ENCODE data around the gene PLCG2.
"Not testable (repeated sequence)": the region's sequence is repeated elsewhere in the genome, so short reads cannot be mapped to it uniquely, and the experiment has no call there.

PLCG2 gene

DNA sequence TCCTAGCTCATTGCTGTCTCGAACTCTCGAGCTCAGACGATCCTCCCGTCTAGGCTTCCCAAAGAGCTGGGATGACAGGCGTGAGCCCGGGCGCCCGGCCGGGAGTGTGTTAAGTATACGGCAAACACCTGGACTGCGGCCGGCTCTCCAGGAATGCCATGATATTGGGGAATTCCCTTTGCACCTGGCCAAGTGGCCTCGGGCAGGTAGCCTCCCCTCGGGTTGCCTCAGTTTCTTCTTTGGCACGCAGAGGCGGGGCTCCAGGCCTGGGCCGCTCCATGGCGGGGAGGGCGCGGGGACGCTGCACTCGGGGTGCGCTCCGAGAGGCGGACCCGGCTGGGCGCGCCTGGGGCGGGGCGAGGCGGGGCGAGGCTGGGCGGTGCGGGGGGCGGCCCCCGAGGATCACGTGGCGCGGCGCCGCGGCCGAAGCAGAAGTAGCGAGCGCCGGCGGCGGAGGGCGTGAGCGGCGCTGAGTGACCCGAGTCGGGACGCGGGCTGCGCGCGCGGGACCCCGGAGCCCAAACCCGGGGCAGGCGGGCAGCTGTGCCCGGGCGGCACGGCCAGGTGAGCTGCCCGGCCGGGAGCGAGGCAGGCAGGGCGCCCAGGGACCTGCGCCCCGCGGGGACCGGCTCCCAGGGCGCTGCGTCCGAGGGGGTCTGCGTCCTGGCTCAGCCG lies at the start of gene PLCG2:
Gene PLCG2, plus strand, starts transcription at position 431 of the 675 bp plus-strand sequence. CDS start 6,699 bp downstream, outside the sequence.
- peak; percentile 24 to 71 for DNase-seq (ENCODE audit: low read depth in 2 of 2)

DNA sequence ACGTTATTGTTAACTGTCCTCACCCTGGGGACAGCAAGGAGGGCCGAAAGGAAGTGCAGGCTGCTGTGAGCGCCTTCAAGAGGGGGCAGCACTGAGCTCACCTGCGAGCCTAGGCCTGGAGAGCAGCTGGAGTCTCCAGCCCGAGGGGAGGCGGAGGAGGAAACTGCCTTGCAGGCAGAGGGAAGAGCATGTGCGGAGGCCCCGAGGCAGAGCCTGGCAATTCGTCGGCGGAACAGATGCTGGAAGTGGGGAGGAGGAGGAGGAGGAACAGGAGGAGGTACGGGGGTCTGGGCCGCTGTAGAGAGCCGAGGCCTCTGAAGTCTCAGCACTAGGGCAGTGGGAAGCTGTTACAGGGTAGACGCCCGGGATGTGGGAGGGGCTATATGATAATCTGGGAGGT lies 49.6 kb upstream of the PLCG2 start:
- DNase-seq (ENCODE audit: low read depth in 2 of 2), result no peak

DNA sequence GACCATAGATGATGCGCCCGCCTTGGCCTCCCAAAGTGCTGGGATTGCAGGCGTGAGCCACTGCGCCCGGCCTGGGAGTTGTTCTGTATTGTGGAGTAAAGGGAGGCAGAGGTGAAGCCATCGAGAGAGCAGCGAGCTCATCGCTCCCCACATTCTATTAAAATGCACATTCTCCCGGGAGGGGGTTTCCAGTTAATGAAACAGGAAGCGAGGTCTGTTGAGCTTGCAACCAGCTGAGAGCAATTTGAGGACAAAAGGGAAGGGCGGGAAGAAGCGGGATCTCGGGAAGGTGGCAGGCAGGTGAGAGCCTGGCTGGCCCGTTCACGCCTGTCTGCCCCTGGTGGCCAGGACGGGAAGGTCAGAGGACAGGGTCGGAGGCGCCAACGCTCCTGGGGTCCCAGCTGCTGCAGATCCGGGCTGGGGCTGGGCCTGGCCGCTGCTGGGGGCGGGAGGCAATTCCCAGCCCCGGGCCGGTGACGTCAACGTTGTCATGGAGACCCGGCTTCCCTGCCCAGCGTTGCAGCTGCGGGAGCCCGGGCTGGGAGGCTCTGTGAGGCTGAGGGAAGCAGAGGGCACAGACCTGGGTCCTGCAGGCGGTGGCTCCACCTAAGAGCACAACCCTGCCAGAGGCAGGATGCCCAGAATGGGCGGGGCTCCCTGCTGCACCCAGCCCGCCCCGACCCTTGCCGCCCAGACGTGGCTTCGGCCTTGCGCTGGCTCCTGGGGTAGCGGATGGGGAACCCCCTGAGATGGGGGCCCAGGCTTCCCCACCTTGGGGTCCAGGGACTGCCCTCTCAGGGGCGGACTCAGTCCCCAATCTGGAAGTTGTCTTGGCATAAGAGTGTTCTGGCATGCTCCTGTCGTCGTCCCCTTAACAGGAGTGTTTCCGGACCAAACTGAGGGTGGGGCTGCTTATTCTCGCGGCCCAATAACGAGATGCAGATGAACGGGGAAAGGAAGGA lies 48.7 kb upstream of the PLCG2 start:
- DNase-seq (ENCODE audit: low read depth in 2 of 2), result peak; percentile 19 to 40

DNA sequence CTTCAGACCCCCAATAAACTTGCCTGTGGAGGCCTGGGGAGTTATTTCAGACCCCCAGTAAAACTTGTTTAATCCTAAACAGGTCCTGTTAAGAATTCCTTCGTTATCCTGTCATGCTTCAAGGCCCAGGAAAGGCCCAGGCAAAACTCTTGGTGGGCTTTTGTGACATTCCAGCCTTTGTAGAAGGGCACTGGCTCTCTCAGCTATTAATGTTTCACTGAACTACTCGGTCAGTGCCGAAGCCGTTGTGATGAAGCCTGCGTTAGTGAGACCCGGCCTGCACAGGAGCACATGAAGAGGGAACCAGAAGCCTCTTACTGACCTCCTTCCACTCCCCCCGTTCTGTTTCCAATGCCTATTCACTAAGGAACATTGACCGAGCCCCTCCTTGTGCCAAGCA lies 47.4 kb upstream of the PLCG2 start:
- DNase-seq (ENCODE audit: low read depth in 2 of 2), result no peak

DNA sequence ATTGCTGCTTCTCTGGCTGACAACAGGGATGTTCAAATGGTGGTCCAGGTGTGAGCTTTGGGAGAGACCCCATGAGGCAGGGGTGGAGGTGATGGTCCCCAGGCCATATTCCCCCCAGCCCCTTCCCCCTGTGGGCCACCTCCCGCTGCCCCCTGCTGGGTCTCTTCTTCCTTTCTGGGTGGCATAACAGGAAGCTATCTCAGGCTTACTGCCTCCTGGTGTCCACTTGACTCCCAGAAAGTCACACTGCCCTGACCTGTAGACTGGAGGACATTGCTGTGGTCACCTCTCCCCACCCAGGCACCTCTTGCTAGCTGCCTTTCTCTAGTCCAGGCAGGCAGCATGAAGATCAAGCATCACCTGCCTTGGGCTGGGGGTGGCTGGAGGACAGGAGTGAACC lies 46.4 kb upstream of the PLCG2 start:
- no peak for DNase-seq (ENCODE audit: low read depth in 2 of 2)

DNA sequence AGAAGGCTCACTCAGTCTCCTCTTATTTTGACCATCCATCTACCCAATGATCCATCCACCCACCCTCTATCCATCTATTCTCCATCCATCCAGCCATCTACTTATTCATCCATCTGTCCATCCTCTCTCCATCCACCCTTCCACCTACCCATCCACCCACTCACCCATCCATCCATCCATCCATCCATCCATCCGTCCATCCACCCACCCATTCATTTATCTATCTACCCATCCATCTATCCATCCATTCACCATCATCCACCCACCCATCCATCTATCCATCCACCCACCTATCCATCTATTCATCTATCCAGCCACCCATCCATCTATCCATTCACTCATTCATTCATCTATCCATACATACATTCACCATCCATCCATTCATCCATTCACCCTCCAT lies 45.8 kb upstream of the PLCG2 start:
- DNase-seq (ENCODE audit: low read depth in 2 of 2), result no peak

DNA sequence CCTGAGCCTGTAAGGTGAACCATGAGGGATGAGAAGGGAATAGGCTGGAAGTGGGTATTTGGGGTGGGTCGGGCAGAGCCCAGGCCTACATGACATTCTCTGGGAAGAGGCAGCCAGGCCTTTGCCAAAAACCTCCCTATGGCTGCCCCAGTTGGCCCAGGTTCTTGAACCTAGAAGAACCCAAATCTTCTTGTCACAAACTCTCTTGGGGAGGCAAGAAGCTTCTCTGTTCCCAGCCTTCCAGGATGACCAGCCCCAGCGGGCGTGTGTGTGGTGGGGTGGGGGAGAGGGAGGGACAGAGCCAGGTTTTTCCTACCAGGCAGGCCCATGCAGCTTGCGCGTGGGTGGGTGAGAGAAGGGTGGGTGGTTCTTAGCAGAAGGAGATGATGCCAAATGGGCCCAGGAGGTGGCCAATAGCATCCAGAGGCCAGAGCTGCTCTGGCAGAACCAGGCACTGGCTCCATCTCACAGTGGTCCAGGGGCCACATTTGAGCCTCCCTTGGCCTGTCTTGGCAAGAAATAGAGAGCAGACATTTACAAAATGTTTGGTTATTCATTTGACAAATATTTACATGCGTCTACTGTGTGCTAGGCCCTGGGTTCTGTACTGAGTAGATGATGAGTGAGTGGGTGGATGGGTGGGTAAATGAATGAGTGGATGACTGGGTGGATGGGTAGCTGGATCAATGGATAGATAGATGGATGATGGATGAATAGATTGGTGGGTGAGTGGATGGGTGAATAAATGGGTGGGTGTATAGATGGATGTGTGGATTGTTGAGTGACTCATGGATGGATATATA lies 44.3 kb upstream of the PLCG2 start:
- DNase-seq (ENCODE audit: low read depth in 2 of 2), result no peak

DNA sequence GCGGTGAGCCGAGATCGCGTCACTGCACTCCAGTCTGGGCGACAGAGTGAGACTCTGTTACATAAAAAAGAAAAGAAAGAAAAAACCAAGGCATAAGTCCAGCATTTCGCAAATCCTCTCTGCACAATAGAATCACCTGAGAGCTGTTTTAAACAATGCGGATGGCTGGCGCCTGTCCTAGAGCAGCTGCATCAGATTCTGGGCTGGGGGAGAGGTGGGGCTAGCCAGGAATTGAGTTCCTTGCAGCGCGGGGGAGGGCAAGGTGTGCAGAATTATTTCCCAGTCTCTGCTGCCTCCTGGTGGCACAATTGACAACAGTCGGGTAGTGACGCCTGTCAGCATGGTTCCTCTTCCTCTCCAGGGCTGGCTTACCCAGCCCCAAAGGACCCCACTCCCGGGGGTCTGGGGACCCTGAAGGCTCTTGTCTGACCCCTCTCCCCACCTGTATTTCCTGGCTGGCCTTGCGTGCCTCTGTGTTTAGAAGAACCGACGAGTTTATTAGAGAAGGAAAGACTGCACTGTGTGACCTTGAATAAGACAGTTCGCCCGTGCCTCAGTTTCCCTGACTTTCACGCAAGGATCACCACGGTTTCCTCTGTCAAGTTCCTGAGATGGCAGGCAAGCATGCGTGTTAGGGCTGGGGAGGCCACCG lies 41.1 kb upstream of the PLCG2 start:
- DNase-seq (ENCODE audit: low read depth in 2 of 2), result peak; percentile 68 to 75

DNA sequence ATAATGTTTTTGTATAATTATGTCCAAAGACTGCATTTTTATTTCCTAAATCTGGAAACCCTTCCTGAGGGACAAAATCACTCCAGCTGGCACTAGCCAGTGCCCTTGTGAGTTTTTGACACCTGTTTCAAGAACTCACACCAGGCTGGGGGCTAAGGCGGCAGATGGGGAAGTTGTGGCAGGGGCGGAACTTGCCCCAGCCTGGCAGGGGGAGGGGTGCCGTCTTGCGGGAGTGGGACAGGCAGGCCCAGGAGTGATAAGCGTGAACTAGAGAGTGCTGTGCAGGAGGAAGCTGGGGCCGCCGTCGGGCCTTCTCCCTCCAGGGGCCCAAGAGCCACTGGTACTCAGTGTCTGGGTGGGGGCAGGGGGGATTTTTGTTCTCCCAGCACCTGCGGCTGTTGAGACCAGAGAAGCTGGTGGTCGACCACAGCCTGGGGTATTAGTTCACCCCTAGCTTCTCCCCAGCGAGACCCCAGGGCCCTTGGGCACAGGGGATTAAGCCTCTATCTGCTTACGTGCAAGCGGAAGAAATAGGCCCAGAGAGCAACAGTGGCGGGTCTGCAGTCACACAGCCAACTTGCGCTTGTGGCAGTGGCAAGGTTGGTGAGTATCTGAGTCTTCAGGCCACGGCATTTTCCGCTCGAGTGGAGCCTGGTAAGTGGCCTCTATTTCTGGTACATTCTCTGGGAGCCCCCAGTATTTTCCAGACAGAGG lies 40.2 kb upstream of the PLCG2 start:
- no peak for DNase-seq (ENCODE audit: low read depth in 2 of 2)

DNA sequence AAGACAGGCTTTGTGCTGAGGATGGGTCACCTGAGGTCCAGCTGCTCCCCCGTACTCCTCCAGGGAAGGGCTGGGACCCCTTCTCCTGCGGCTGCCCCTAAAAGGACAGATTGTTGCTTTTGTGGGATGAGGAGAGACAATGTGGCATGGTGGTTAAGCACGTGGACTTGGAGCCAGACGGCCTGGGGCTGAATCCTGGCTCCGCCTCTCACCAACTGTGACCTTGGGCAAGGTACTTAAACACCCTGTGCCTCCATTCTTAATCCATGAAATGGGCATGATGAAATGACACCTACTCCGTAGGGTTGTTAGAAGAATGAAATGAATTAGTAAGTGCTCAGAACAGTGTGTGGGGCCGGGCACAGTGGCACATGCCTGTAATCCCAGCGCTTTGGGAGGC lies 39.6 kb upstream of the PLCG2 start:
- no peak for DNase-seq (ENCODE audit: low read depth in 2 of 2)

DNA sequence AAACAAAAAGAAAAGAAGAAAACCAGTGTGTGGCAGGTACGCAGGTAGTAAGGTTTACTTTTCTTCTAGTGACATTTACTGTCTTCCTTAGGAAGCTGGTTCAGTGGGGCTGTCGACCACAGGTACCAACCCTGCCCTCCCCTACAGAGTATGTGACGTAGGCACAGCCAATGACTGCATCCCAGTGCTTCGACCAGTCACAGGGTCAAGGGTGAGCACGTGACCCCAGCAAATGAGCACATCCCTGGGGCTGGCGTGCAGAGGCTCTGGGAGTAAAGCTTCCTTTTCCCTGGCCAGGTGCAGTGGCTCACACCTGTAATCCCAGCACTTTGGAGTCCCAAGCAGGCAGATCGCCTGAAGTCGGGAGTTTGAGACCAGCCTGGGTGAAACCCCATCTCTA lies 38.9 kb upstream of the PLCG2 start:
- DNase-seq (ENCODE audit: low read depth in 2 of 2), result no peak

DNA sequence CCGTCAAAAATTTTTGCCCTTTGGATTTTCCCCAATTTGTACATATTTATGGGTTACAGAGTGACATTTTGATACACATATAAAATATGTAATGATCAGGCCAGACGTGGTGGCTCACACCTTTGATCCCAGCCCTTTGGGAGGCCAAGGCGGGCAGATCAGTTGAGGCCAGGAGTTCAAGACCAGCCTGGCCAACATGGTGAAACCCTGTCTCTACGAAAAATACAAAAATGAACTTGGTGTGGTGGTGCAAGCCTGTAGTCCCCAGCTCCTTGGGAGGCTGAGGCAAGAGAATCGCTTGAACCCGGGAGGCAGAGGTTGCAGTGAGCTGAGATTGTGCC lies 37.7 kb upstream of the PLCG2 start:
- DNase-seq (ENCODE audit: low read depth in 2 of 2), result not testable (repeated sequence)

DNA sequence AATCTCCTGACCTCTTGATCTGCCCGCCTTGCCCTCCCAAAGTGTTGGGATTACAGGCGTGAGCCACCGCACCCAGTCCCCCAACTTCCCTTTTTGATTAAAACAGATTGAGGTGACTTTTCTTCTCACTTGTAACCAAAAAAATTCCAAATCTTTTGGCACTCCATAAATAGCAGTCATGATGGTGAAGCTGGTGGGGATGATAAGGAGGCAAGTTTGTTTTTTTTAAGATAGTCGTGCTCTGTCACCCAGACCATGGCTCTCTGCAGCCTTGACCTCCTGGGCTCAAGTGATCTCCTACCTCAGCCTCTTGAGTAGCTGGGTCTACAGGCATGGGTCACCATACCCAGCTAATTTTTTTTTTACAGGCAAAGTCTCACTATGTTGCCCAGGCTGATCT lies 34.7 kb upstream of the PLCG2 start:
- DNase-seq (ENCODE audit: low read depth in 2 of 2), result no peak

DNA sequence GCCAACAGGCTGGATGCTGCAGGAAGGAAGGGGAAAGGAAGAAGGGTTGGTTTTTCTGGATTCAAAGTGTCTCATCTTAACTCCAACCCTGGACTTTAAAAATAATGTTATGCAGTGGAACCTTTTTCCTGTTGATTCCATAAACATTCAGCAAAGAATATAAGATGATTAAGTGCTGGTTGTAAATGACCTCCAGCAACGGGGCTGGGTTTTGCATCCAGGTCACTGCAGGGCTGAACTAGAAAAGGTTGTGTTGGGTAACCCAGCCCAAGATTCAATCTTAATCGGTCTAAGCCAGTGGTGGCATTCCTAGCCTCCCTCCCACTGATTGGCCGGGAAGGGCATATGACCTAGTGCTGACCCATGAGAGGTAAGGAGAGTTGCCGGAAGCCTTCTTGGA lies 34.2 kb upstream of the PLCG2 start:
- no peak for DNase-seq (ENCODE audit: low read depth in 2 of 2)

DNA sequence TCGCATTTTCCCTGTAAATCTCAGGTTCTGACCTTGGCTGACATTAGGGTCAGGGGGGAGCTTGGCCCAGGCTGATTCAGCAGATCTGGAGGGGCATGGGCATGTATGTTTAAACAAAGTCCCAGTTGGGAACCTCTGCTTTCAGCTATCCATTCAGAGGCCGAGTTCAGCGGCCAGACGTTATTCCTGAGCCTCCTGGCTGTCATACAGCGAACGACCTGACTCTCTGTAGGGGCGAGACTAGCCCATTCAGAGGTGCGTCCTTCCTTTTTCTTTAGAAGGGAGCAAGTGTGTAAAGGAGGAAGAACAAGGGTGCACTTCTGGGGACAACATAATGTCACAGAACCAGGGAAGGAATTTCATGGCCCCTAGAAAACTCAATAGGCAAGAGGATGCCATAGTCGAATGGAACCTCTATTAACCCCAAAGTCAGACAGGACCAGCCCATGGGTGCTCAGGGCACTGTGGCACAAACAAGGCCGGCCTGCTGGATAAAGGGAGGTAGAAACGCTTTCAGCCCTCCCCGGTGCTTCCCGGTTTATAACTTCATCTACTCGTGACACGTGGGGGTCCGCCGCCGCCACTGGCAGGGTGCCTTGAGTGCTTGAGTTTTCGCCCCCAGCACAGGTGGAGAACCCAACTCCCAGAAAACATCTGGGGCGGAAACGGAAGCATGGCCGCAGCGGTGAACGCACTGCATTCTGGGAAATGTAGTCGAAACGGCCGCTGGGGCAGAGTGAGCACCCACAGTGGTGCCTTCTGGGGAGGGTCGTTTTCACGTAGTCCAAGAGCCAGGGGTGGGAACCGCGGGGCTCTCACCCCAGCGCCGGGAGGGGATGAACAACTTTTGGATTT lies 33.2 kb upstream of the PLCG2 start:
- DNase-seq (ENCODE audit: low read depth in 2 of 2), result peak; percentile 57 to 65

DNA sequence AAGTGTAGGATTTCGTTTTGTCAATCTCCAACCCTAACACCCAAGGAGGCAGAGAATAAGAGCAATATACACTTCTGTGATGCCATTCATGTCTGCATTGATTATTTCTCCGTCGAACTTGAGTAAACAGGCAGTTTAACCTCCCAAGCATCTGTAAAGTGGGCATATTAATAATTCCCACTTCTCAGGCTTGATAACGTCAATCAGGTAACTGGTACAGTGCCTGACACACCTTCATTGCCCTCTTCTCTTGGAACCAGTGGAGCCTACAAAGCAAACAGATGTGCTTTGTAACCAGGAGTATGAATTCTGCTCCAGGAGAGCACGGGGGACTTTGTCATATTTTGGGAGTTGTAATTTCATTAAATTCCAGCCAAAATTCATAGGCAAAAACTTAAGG lies 32.5 kb upstream of the PLCG2 start:
- no peak for DNase-seq (ENCODE audit: low read depth in 2 of 2)

DNA sequence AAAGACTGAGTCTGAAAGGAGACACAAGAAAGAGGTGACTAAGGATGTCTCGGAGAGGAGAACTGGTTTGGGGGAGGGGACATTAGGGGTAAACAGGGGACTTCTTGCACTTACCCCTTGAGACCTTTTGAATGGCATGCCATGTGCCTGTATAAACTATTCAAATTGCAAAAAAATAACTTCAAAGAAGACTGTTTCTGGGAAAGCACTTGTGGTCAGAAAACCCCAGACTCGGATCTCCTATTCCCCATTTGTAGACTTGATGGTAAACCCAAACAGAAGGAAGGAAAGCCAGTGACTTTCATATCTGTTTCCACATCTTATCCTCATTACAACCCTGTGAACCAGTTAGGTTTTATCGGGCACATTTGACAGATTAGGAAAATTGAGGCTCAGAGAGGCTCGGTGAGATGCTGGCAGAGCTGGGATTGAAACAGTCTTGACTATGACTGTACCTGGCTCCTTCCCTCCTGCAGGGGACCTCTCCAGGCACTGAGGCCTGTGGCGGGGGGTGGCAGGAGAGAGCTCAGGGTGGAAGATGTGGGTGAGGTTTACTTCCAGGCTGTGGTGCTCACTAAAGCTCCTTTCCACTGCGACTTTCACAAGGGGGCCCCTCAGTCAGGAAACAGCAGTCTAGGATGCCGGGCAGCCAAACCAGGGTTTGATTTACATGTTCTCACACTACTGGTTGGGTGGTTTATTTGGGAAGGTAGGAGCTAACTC lies 30.5 kb upstream of the PLCG2 start:
- DNase-seq (ENCODE audit: low read depth in 2 of 2), result no peak

DNA sequence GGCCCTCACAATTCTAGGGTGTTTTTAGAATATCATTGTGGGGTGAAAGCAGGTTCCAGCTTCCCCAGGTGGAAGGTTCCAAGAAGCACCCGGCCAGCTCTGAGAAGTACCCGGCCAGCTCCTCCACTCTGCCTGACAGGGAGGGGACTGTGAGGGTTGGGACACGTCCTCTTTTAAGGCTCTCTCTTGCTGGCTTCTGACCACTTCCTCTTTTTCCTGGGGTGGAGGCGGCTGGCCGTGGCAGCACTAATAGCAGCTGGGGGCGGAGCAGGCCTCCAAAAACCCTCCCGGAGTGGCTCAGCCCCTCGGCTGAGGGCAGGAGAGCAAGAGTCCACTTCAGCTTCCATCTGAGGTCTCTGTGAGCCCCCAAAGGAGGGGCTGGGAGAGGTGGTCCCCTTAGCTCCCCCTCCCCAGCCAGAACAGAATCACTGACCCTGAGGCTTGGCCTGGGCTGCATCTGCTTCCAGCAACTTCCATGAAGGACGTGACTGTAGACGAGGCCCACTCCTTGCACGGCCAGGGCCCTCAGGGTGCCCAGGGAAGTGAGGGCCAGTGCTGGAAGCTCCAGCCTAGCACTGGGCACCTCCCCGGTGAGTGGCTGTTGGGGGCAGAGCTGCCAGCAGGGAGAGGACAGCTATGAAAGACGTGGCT lies 26.7 kb upstream of the PLCG2 start:
- no peak for DNase-seq (ENCODE audit: low read depth in 2 of 2)

DNA sequence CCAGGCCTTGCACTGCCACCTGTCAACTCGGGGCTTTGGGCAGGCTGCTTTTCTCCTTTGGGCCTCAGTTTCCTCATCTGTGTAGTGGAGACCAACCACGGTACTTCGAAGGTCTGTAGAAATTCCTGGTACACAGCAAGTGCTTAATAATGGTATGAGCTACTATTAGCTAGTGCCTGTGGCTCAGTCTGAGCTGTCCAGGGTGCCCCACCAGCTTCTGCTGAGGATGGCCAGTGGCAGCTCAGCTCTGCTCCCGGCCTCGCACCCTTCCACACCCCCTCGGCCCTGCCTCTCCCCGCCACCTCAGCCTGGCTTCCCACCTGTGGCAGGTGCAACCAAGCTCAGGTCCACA lies 26.2 kb upstream of the PLCG2 start:
- DNase-seq (ENCODE audit: low read depth in 2 of 2), result no peak
